Esophagus squamous epithelium (tissue), 4 donors: ENCODE results near the gene PGAM5.

Experiments used
- POLR2A ChIP-seq, 4 donors: fragments of 450-650 bp; IDR thresholded peaks; one replicate each; pipeline ENCODE4 v1.6.1; 2017; ENCODE audit warnings: antibody characterized with exemption in 4 of 4, mild to moderate bottlenecking in 4 of 4, moderate library complexity in 3 of 4
- TF ChIP-seq, protein P1 (sequence below), 6 experiments: fragments of 450-650 bp in 4 of 6; fragments of 200-600 bp in 2 of 6; sonication (generic) in 2 of 6; IDR thresholded peaks; one replicate each; pipeline ENCODE4 v1.5.1; 2016 to 2019; ENCODE audit warnings: antibody characterized with exemption in 6 of 6, mild to moderate bottlenecking in 4 of 6, moderate library complexity in 4 of 6

DNA sequence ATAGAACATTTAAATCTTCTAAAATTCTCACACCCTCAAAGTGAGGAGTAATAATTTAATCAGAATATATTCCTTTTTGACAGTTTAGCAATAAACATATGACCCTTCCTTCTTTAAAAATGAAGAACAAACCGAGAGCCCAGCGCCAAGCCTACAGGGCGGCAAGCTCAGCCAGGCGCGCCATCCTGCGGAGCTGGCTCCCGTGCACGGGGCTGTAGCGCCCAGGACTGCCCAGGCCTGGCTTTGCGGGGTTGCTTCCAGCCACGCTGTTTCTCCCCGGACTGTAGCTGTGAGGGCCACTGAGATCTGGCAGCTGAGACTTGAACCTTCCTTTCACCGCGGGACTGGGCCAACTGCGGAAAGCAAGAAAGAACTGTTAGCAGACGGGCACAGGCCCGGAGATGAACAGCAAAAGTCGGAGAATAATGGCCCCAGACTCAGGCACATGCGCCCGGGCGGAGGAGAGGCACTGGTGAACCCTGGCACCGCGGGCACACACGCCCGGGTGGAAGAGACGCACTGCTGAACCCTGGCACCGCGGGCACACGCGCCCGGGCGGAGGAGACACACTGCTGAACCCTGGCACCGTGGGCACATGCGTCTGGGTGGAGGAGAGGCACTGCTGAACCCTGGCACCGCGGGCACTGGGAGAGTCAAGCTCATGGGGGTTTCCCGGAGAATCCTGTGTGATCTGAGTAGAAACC, 16.6 kb downstream of the PGAM5 start:
- TF ChIP-seq, protein P1, sequence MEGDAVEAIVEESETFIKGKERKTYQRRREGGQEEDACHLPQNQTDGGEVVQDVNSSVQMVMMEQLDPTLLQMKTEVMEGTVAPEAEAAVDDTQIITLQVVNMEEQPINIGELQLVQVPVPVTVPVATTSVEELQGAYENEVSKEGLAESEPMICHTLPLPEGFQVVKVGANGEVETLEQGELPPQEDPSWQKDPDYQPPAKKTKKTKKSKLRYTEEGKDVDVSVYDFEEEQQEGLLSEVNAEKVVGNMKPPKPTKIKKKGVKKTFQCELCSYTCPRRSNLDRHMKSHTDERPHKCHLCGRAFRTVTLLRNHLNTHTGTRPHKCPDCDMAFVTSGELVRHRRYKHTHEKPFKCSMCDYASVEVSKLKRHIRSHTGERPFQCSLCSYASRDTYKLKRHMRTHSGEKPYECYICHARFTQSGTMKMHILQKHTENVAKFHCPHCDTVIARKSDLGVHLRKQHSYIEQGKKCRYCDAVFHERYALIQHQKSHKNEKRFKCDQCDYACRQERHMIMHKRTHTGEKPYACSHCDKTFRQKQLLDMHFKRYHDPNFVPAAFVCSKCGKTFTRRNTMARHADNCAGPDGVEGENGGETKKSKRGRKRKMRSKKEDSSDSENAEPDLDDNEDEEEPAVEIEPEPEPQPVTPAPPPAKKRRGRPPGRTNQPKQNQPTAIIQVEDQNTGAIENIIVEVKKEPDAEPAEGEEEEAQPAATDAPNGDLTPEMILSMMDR (IDR thresholded peaks at IDR 0.05): no peak
- no peak for TF ChIP-seq POLR2A (IDR thresholded peaks at IDR 0.05)
